ENCODE measurements around the gene GOSR2.
A peak's percentile ranks its signal among the peaks of the same experiment; 100 is the strongest.
"Not testable (repeated sequence)": the region's sequence is repeated elsewhere in the genome, so short reads cannot be mapped to it uniquely, and the experiment has no call there.

GOSR2 gene

GRCh38 chr17:46968224-46968834 lies 45.4 kb downstream of the GOSR2 start:
- no peak for DNase-seq

DNA sequence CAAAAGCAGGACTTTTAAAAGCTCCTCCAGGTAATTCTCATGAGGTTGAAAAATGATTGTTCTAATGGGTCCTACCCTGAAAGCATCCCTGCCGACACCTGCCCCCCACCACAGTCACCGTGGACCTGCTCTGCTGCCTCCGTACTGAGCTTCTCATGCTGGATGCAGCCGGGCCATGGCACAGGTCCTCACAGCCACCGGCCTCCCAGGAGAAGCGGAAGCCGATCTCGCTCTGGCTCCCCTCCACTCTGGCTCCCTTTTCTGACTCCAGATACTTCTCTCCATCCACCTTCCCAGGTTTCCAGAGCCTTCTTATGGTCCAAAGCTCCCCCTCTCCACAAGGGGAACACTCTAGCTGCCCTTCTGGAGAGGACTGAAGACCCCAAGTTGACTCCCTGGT lies 45.9 kb downstream of the GOSR2 start:
- no peak for DNase-seq

GRCh38 chr17:46971647-46972300 lies 48.8 kb downstream of the GOSR2 start:
- no peak for DNase-seq

DNA sequence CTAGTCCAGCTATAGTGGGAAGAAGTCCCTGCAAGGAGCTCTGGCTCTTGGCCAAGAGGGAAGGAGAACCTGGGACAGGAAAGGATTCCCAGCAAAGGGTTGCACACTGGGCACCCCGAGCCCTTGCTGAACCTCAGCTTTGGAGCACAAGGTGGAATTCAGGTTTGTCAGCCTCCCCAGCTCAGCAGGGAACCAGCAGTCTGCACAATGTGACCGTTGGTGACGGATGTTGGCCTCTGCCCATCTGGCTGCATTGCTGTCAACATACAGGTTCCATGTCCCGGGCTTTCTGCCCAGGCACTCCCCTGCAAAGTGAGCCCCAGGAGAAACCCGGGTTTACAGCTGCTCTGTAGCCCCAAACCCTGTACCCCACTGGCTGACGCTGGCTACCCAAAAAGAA lies 49.4 kb downstream of the GOSR2 start:
- DNase-seq: no peak

- no peak for DNase-seq
Observed at GRCh38 chr17:46974086-46974485, 51.1 kb downstream of the GOSR2 start.

- no peak for DNase-seq
Observed at GRCh38 chr17:46975287-46975686, 52.3 kb downstream of the GOSR2 start.

DNA sequence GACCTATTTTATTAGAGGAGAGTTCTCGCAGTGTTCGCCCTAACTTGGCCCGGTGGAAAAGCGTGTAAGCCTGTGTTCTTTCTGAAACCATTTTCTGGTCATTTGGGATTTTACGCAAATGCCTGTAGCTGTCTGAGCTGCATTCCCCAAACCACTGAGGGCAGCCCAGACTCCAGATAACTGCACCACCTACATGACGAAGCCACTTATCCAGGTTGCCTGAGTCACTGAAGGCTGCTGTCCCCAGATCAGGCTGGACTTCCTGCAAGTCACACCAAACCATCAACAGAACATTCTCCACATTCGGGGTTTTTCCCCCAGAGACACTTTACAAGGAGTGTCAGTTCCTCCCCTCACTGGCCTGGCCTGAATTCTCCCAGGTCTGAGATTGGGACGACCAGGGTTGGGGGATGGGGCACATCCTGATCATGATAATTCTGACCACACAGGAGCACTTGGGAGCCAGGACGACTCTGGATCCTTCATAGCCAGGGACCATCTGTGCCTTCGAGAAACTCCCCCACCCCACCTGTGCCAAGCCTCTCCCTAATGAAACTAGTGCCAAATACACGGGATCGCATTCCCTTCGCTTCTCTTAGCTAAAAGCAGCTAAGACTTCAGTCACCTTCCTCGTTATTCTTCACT lies 53.8 kb downstream of the GOSR2 start:
- DNase-seq: no peak

- peak; percentile 75 for DNase-seq
Observed at GRCh38 chr17:46977348-46977747, 54.4 kb downstream of the GOSR2 start.

- DNase-seq: no peak
Observed at GRCh38 chr17:46977750-46978488, 55.0 kb downstream of the GOSR2 start.

GRCh38 chr17:46978489-46979146 lies 55.7 kb downstream of the GOSR2 start:
- no peak for DNase-seq

DNA sequence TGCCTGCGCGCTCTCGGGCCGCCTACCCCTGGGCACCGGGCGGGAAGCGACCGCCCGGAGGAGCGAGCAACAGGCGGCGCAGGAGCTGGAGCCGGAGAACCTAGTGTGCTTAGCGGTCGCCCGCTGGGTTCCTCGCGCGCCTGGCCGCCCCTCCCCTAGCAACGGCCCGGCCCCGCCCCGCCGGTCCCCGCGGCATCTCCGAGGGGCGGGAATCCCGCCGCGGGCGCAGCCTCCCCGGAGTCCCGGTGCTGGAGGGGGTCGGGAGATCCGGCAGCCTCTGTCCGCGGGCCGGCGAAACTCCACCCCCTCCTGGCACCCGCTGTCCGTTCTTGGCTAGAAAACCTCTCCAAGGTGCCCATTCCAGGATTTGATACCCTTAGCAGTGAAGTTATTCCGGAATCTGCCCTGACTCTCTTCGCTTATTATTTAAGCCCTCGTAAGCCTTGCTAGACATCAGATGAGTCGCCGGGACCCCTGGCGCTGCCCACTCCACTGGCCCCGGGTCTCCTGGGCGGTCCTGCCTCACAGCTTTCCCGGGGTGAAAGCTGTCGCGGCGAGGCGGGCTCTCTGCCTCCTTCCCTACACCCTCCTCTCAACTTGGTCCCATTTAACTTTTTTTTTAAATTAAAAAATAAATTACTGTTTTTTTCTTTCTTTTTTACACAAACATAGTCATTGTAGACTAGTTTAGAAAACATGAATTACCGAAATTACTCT lies 56.3 kb downstream of the GOSR2 start, which contains the start of gene RPRML:
TSS of gene RPRML (minus strand) at position 107 of the 717 bp plus-strand sequence. CDS start 246 bp downstream, outside the sequence.
- DNase-seq: peak; percentile 48

GRCh38 chr17:46982577-46982976 lies 59.6 kb downstream of the GOSR2 start:
- DNase-seq: no peak

GRCh38 chr17:46983782-46984181 lies 60.8 kb downstream of the GOSR2 start:
- no peak for DNase-seq

GRCh38 chr17:46984341-46984740 lies 61.4 kb downstream of the GOSR2 start:
- peak; percentile 97 for DNase-seq

DNA sequence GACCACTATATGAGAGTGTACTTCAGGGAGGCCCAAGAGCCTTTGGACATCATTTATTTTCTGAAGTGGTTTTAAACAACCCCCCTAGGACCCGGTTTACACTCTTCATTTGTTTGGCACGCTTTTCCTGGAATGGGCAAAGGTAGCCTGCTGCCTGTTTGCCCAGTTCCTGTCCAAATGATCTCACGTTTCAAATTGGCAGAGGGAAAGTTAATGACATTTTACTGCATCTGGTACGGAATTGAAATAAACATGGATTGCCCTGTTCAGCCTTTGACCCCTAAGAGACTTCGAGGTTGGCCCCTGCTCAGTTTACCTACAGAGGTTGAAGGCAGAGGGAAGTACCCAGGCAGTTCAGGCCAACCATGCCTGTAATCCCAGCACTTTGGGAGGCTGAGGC lies 61.9 kb downstream of the GOSR2 start:
- DNase-seq: peak; percentile 82

GRCh38 chr17:46986366-46986765 lies 63.4 kb downstream of the GOSR2 start:
- DNase-seq: peak; percentile 98

DNA sequence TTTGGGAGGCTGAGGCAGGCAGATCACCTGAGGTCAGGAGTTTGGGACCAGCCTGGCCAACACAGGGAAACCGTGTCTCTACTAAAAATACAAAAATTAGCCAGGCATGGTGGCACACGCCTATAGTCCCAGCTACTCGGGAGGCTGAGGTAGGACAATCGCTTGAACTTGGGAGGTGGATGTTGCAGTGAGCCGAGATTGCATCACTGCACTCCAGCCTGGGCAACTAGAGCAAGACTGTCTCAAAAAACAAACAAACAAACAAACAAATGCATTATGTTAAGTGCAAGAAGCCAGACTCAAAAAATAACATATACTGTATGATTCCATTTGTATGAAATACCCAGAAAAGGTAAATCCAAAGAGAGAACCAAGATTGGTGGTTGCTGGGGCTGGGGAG lies 65.0 kb downstream of the GOSR2 start:
- DNase-seq: not testable (repeated sequence)

GRCh38 chr17:46989637-46990431 lies 66.9 kb downstream of the GOSR2 start:
- DNase-seq: no peak

DNA sequence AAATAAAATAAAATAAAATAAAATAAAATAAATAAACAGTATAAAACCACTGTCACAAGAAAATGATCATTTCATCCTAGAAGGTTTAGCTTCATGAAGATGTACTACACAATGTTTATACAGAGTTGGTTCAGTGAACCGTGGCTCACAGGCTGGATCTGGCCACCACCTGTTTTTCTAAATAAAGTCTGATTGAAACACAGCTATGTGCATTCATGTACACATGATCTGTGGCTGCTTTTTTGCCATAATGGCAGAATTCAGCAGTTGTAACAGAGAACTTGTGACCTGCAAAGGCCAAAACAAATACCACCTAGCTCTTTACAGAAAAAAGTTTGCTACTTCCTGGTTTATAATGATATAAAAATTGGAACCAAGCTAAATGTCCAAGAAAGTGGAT lies 68.7 kb downstream of the GOSR2 start:
- no peak for DNase-seq
